MM.1S (cell line): Measurements from ENCODE around the gene HERC2.

ENCODE experiments used
- DNase-seq: peaks from one replicate; pipeline ENCODE4 v3.0.0-alpha.2; 2015
- H2AFZ ChIP-seq: fragments of 300-600 bp; sonication (generic); 2 replicates; pipeline ENCODE4 v1.6.0; 2016; ENCODE audit warnings: antibody characterized with exemption, low read length
- H3F3A ChIP-seq: fragments of 300-600 bp; sonication (generic); 2 replicates; pipeline ENCODE4 v1.6.1; 2016; ENCODE audit warnings: mild to moderate bottlenecking, antibody characterized with exemption, low read length, moderate library complexity, mixed read lengths; ENCODE audit not compliant: insufficient read depth
- H3K27ac ChIP-seq: fragments of 300-600 bp; sonication (generic); 2 replicates; pipeline ENCODE4 v1.5.1; 2016; ENCODE audit warnings: mild to moderate bottlenecking, low read length
- H3K27me3 ChIP-seq: fragments of 300-600 bp; sonication (generic); replicated peaks from 2 replicates; pipeline ENCODE4 v1.6.0; 2016; ENCODE audit warnings: low read length; ENCODE audit not compliant: insufficient read depth
- H3K36me3 ChIP-seq: fragments of 300-600 bp; sonication (generic); replicated peaks from 2 replicates; pipeline ENCODE4 v1.6.1; 2016; ENCODE audit warnings: mild to moderate bottlenecking, low read length, mixed read lengths; ENCODE audit not compliant: insufficient read depth
- H3K4me1 ChIP-seq: fragments of 300-600 bp; sonication (generic); 2 replicates; pipeline ENCODE4 v1.6.1; 2016; ENCODE audit warnings: low read length, mixed read lengths
- H3K4me2 ChIP-seq: fragments of 300-600 bp; sonication (generic); 2 replicates; pipeline ENCODE4 v1.6.0; 2016; ENCODE audit warnings: low read depth, low read length
- H3K4me3 ChIP-seq: fragments of 300-600 bp; sonication (generic); 2 replicates; pipeline ENCODE4 v1.5.1; 2016; ENCODE audit warnings: low read length, mixed read lengths
- H3K79me2 ChIP-seq: fragments of 300-600 bp; sonication (generic); 2 replicates; pipeline ENCODE4 v1.6.1; 2016; ENCODE audit warnings: mixed run types, low read length, mixed read lengths
- H3K9ac ChIP-seq: fragments of 300-600 bp; sonication (generic); 2 replicates; pipeline ENCODE4 v1.6.1; 2016; ENCODE audit warnings: low read length, mixed read lengths
- H3K9me2 ChIP-seq: fragments of 300-600 bp; sonication (generic); replicated peaks from 2 replicates; pipeline ENCODE4 v1.6.1; 2016; ENCODE audit warnings: mild to moderate bottlenecking, low read length, mixed read lengths; ENCODE audit not compliant: insufficient read depth
- H3K9me3 ChIP-seq: fragments of 300-600 bp; sonication (generic); replicated peaks from 2 replicates; pipeline ENCODE4 v1.6.1; 2016; ENCODE audit warnings: mild to moderate bottlenecking, low read length, mixed read lengths; ENCODE audit not compliant: insufficient read depth
- H4K20me1 ChIP-seq: fragments of 300-600 bp; sonication (generic); 2 replicates; pipeline ENCODE4 v1.6.1; 2016; ENCODE audit warnings: mild to moderate bottlenecking, low read length, moderate library complexity, mixed read lengths; ENCODE audit not compliant: insufficient read depth
- EZH2 ChIP-seq: fragments of 300-600 bp; sonication (generic); optimal IDR thresholded peaks from 2 replicates; pipeline ENCODE3; 2017; ENCODE audit warnings: low read depth, mild to moderate bottlenecking, antibody characterized with exemption, low read length, mixed read lengths
- EZH2phosphoT487 ChIP-seq: fragments of 300-600 bp; sonication (generic); IDR thresholded peaks from 2 replicates; pipeline ENCODE4 v1.6.1; 2018; ENCODE audit warnings: antibody characterized with exemption, low read length
- TF ChIP-seq, protein P1 (sequence below): fragments of 300-600 bp; sonication (generic); IDR thresholded peaks from 2 replicates; pipeline ENCODE4 v1.5.1; 2016; ENCODE audit warnings: antibody characterized with exemption, low read length, mixed read lengths

HERC2 gene

DNA sequence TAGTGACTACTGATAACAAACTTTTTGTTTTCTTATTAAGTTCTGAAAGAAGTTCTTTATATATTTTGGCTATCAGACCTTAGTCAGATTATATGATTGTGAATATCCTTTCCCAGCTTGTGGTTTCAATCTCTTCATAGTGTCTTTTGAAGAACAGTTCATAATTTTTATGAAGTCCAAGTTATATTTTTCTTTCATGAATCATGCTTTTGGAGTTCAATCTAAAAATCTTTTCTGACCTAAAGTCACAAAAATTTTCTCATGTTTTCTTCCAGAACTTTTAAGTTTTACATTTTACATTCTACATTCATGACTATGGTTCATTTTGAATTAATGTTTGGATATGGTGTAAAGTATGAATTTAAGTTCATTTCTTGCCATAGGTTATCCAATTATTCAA is 188.7 kb downstream of the HERC2 start:
- DNase-seq, result no peak
- Histone ChIP-seq H3K9ac (no peak overlapping the region), H2AFZ (no peak overlapping the region), H4K20me1 (no peaks in the 10 kb centered on the region), H3K27me3 (no peaks in the 10 kb centered on the region), H3K9me3 (no peaks in the 10 kb centered on the region), H3F3A (no peaks in the 10 kb centered on the region; the same call in 1 of the 2 replicates), H3K4me1 (peaks cover 6% of the 10 kb centered on the region), H3K79me2 (no peaks in the 10 kb centered on the region), H3K4me2 (no peak overlapping the region), H3K36me3 (0 out of 2 replicates have a peak, but pooled peaks cover 3% of the 10 kb centered on the region), H3K9me2 (no peaks in the 10 kb centered on the region), H3K4me3 (no peak overlapping the region), H3K27ac (no peak overlapping the region)
- TF ChIP-seq, protein P1, sequence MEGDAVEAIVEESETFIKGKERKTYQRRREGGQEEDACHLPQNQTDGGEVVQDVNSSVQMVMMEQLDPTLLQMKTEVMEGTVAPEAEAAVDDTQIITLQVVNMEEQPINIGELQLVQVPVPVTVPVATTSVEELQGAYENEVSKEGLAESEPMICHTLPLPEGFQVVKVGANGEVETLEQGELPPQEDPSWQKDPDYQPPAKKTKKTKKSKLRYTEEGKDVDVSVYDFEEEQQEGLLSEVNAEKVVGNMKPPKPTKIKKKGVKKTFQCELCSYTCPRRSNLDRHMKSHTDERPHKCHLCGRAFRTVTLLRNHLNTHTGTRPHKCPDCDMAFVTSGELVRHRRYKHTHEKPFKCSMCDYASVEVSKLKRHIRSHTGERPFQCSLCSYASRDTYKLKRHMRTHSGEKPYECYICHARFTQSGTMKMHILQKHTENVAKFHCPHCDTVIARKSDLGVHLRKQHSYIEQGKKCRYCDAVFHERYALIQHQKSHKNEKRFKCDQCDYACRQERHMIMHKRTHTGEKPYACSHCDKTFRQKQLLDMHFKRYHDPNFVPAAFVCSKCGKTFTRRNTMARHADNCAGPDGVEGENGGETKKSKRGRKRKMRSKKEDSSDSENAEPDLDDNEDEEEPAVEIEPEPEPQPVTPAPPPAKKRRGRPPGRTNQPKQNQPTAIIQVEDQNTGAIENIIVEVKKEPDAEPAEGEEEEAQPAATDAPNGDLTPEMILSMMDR, result no peak
- TF ChIP-seq EZH2phosphoT487 (no peak), EZH2 (no peak)

DNA sequence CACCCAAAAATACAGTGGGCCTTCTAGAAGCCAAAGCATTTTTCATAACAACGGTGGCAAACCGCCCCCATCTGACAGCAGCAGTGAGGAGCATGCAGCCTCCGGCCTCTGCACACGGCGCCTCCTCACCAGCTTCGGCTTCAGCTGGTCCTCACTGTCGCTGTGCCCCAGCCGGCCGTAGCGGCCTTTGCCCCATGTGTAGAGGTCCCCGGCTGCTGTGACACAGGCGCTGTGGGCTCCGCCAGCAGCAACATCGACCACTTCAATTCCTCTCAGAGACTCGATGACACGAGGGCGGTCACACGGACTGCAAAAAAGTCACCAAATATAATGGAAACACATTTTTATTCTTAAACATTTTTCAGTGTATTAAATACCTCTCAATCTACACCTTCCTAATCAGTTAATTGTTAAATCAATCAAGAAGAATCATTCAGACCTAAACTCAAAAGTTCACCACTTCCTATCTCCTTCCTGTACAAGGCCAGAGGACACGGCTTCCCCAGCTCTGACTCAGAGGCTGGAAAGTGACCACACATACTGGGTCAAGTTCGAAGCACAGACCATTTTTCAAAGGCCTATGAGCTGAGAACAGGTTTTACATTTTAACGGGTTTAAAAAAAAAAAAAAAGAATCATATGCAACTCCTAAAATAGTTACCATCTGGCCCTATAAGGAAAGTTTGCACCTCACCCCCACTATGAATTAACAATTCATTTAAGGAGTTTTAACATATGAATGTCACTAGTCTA is 189.3 kb downstream of the HERC2 start:
- H3K79me2 ChIP-seq, result no peaks in the 10 kb centered on the region
- no peak overlapping the region for H3K27ac ChIP-seq
- H4K20me1 ChIP-seq, result no peaks in the 10 kb centered on the region
- H3K9me3 ChIP-seq, result no peaks in the 10 kb centered on the region
- no peak overlapping the region for H3K9ac ChIP-seq
- no peaks in the 10 kb centered on the region for H3K9me2 ChIP-seq
- H3K27me3 ChIP-seq, result no peaks in the 10 kb centered on the region
- H3K36me3 ChIP-seq, result 0 out of 2 replicates have a peak, but pooled peaks cover 3% of the 10 kb centered on the region
- H3K4me2 ChIP-seq, result no peak overlapping the region
- H3K4me3 ChIP-seq, result no peak overlapping the region
- no peak overlapping the region for H2AFZ ChIP-seq
- TF ChIP-seq, protein P1, result no peak
- no peak for TF ChIP-seq EZH2
- no peak for TF ChIP-seq EZH2phosphoT487
- no peaks in the 10 kb centered on the region; the same call in 1 of the 2 replicates for H3F3A ChIP-seq
- peaks cover 6% of the 10 kb centered on the region for H3K4me1 ChIP-seq
- DNase-seq, result no peak

DNA sequence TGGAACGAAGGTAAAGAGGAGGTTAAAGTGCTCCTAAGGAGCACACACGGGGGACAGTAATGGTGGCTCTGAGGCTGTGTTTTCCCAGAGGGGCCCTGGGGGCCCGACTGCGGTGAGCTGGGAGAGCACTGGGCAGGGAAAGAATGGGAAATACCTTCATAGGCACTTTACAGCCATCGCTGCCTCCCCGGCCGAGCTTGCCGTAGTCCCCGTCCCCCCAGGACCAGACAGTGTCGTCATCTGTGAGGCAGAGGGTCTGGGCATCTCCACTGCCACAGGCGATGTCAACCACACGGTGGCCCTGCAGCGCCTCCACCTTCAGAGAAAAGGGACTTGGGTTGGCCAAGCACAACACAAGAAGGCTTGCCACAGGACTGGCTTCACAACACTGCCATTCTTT is 190.0 kb downstream of the HERC2 start:
- TF ChIP-seq EZH2phosphoT487, result no peak
- TF ChIP-seq, protein P1, result no peak
- no peak for TF ChIP-seq EZH2
- Histone ChIP-seq H3K9me2 (no peaks in the 10 kb centered on the region), H3F3A (no peaks in the 10 kb centered on the region; the same call in 1 of the 2 replicates), H2AFZ (no peak overlapping the region), H3K4me3 (no peak overlapping the region), H3K4me2 (no peak overlapping the region), H3K27me3 (no peaks in the 10 kb centered on the region), H3K79me2 (no peaks in the 10 kb centered on the region), H3K4me1 (peaks cover 6% of the 10 kb centered on the region), H4K20me1 (no peaks in the 10 kb centered on the region), H3K27ac (no peak overlapping the region), H3K36me3 (peaks cover 3% of the 10 kb centered on the region; the same call in 1 of the 2 replicates), H3K9me3 (no peaks in the 10 kb centered on the region), H3K9ac (no peak overlapping the region)
- DNase-seq, result no peak
